ENCODE data around the gene EVI5L. TPM values are rescaled to one million over a fixed set of nuclear protein-coding genes. Genes with fewer than 3 reads are reported as not detected.

The EVI5L gene
- total RNA-seq, 4 donors from 2014 or later, result 14.4 to 30.3 (median 17.7) TPM

GRCh38 chr19:7863157-7863970 lies 33.3 kb downstream of the EVI5L start:
- Histone ChIP-seq H3K27ac (no peak overlapping the region), H3K4me1 (peaks cover 0 to 24% (median 12%) of the 10 kb centered on the region in 4 donors), H3K9me3 (no peaks in the 10 kb centered on the region), H3K27me3 (peaks cover 0 to 57% of the 10 kb centered on the region in 2 donors), H3K4me3 (no peak overlapping the region), H3K36me3 (peaks cover 0 to 41% (median 0%) of the 10 kb centered on the region in 3 donors)
- DNase-seq (ENCODE audit: low spot score in 2 of 2), result no peak
- 68 to 74% methylated on average over 28 to 82 of the region's 83 CpGs for WGBS, 2 donors
- no peak for TF ChIP-seq CTCF (IDR thresholded peaks at IDR 0.05)
- TF ChIP-seq POLR2A (IDR thresholded peaks at IDR 0.05), result no peak
- no peak for TF ChIP-seq EP300 (IDR thresholded peaks at IDR 0.05)

- 66 to 76% methylated on average over 8 to 20 of the region's 21 CpGs for WGBS, 2 donors
- Histone ChIP-seq H3K4me3 (no peak overlapping the region), H3K27ac (no peak overlapping the region), H3K4me1 (peaks cover 0 to 31% (median 19%) of the 10 kb centered on the region in 4 donors), H3K9me3 (no peaks in the 10 kb centered on the region), H3K27me3 (peaks cover 0 to 61% of the 10 kb centered on the region in 2 donors), H3K36me3 (peaks cover 0 to 35% (median 0%) of the 10 kb centered on the region in 3 donors)
- TF ChIP-seq CTCF (IDR thresholded peaks at IDR 0.05) (no peak), EP300 (IDR thresholded peaks at IDR 0.05) (no peak), POLR2A (IDR thresholded peaks at IDR 0.05) (no peak)
- DNase-seq (ENCODE audit: low spot score in 2 of 2), result no peak
Observed at GRCh38 chr19:7863971-7864689, 34.1 kb downstream of the EVI5L start.

- WGBS, 2 donors, result 65 to 69% methylated on average over 15 to 18 of the region's 18 CpGs
- no peak for DNase-seq (ENCODE audit: low spot score in 2 of 2)
- Histone ChIP-seq H3K4me3 (no peak overlapping the region), H3K4me1 (peaks cover 0 to 37% (median 22%) of the 10 kb centered on the region in 4 donors), H3K27me3 (peaks cover 0 to 61% of the 10 kb centered on the region in 2 donors), H3K27ac (no peak overlapping the region), H3K9me3 (no peaks in the 10 kb centered on the region), H3K36me3 (peaks cover 0 to 29% (median 0%) of the 10 kb centered on the region in 3 donors)
- TF ChIP-seq EP300 (IDR thresholded peaks at IDR 0.05) (no peak), CTCF (IDR thresholded peaks at IDR 0.05) (no peak), POLR2A (IDR thresholded peaks at IDR 0.05) (no peak)
Observed at GRCh38 chr19:7864690-7865074, 34.7 kb downstream of the EVI5L start.

- H3K4me1 ChIP-seq, result peaks cover 0 to 44% (median 24%) of the 10 kb centered on the region in 4 donors
- H3K27ac ChIP-seq, result no peak overlapping the region
- H3K9me3 ChIP-seq, result no peaks in the 10 kb centered on the region
- DNase-seq (ENCODE audit: low spot score in 2 of 2), result no peak
- WGBS, 2 donors, result 48 to 50% methylated on average over 10 of the region's 10 CpGs
- peaks cover 0 to 61% of the 10 kb centered on the region in 2 donors for H3K27me3 ChIP-seq
- no peak for TF ChIP-seq EP300 (IDR thresholded peaks at IDR 0.05)
- no peak for TF ChIP-seq CTCF (IDR thresholded peaks at IDR 0.05)
- TF ChIP-seq POLR2A (IDR thresholded peaks at IDR 0.05), result no peak
- H3K4me3 ChIP-seq, result no peak overlapping the region
- H3K36me3 ChIP-seq, result peaks cover 0 to 22% (median 0%) of the 10 kb centered on the region in 3 donors
Observed at GRCh38 chr19:7865262-7865911, 35.4 kb downstream of the EVI5L start.

Measured in tibial nerve (tissue), 4 donors.